ENCODE measurements around the gene TEX11. TPM values are rescaled to one million over a fixed set of nuclear protein-coding genes. Genes with fewer than 3 reads are reported as not detected.
"Not testable (repeated sequence)": the region's sequence is repeated elsewhere in the genome, so short reads cannot be mapped to it uniquely, and the experiment has no call there.

TEX11 gene
- total and polyA plus RNA-seq, 2 of the 13 experiments (the other 11 are each of a cell fraction or from before 2014, with no cell fraction given): not detected

DNA sequence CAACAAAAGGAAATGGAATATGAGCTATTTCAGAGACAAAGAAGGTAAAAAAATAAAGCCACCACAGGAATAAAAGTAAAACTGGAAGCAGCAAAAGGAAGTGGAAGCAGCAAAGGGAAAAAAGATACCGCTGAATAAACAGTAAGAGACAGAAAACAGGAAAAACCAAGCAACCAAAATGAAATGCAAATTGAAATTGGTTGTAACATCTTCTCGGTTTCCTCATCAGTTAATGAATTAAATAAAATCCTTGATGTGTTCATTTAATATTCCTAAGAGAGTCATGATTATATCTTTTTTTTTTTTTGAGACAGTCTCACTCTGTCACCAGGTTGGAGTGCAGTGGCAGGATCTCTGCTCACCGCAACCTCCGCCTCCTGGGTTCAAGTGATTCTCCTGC lies 331.1 kb downstream of the TEX11 start (continued):
- no peak for TF ChIP-seq ARNT (IDR thresholded peaks at IDR 0.05)
- TF ChIP-seq, protein P1, sequence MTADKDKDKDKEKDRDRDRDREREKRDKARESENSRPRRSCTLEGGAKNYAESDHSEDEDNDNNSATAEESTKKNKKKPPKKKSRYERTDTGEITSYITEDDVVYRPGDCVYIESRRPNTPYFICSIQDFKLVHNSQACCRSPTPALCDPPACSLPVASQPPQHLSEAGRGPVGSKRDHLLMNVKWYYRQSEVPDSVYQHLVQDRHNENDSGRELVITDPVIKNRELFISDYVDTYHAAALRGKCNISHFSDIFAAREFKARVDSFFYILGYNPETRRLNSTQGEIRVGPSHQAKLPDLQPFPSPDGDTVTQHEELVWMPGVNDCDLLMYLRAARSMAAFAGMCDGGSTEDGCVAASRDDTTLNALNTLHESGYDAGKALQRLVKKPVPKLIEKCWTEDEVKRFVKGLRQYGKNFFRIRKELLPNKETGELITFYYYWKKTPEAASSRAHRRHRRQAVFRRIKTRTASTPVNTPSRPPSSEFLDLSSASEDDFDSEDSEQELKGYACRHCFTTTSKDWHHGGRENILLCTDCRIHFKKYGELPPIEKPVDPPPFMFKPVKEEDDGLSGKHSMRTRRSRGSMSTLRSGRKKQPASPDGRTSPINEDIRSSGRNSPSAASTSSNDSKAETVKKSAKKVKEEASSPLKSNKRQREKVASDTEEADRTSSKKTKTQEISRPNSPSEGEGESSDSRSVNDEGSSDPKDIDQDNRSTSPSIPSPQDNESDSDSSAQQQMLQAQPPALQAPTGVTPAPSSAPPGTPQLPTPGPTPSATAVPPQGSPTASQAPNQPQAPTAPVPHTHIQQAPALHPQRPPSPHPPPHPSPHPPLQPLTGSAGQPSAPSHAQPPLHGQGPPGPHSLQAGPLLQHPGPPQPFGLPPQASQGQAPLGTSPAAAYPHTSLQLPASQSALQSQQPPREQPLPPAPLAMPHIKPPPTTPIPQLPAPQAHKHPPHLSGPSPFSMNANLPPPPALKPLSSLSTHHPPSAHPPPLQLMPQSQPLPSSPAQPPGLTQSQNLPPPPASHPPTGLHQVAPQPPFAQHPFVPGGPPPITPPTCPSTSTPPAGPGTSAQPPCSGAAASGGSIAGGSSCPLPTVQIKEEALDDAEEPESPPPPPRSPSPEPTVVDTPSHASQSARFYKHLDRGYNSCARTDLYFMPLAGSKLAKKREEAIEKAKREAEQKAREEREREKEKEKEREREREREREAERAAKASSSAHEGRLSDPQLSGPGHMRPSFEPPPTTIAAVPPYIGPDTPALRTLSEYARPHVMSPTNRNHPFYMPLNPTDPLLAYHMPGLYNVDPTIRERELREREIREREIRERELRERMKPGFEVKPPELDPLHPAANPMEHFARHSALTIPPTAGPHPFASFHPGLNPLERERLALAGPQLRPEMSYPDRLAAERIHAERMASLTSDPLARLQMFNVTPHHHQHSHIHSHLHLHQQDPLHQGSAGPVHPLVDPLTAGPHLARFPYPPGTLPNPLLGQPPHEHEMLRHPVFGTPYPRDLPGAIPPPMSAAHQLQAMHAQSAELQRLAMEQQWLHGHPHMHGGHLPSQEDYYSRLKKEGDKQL (CRISPR knock-in tag; IDR thresholded peaks at IDR 0.05; ENCODE audit: low read depth): no peak
- TF ChIP-seq ZNF879 (CRISPR knock-in tag; IDR thresholded peaks at IDR 0.05): no peak
- no peak for TF ChIP-seq CBFB (CRISPR knock-in tag; IDR thresholded peaks at IDR 0.05)

DNA sequence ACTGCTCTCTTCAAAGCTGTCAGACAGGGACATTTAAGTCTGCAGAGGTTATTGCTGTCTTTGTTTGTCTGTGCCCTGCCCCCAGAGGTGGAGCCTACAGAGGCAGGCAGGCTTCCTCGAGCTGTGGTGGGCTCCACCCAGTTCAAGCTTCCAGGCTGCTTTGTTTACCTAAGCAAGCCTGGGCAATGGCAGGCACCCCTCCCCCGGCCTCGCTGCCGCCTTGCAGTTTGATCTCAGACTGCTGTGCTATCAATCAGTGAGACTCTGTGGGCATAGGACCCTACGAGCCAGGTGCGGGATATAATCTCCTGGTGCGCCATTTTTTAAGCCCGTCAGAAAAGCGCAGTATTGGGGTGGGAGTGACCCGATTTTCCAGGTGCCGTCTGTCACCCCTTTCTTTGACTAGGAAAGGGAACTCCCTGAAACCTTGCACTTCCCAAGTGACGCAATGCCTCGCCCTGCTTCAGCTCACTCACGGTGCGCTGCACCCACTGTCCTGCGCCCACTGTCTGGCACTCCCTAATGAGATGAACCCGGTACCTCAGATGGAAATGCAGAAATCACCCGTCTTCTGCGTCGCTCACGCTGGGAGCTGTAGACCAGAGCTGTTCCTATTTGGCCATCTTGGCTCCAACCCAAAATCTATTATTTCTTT lies 338.5 kb downstream of the TEX11 start:
- POLR2A ChIA-PET; CTCF ChIA-PET (ENCODE audit: low intra/inter-chr PET ratio, low total read pairs); H2AFZ ChIP-seq (ENCODE audit: low read length): not testable (repeated sequence)

More for the DNA sequence above, 338.5 kb downstream of the TEX11 start:
- H3K4me1 ChIP-seq (ENCODE audit: insufficient read depth, low read length); H3K36me3 ChIP-seq (replicated peaks in 1 of 2; ENCODE audit: control insufficient read depth in 1 of 2, insufficient read depth in 2 of 2, low read length in 2 of 2); H3K9me3 ChIP-seq (ENCODE audit: low read length); H3K4me3 ChIP-seq (replicated peaks in 1 of 3; ENCODE audit: insufficient read depth in 1 of 3, low read depth in 2 of 3, low read length in 3 of 3); H3K79me2 ChIP-seq (ENCODE audit: insufficient read depth, low read length); in situ Hi-C loops (cut with HindIII; ENCODE audit: extremely low pct_ligation_motif_present, low pct_unique_long_range_greater_than_20kb); H4K20me1 ChIP-seq (ENCODE audit: insufficient read depth, low read length); BruUV-seq (replicated peaks); H3K9ac ChIP-seq (ENCODE audit: insufficient read depth, low read depth, low read length); H3K4me2 ChIP-seq (ENCODE audit: low read depth, low read length); ATAC-seq; intact Hi-C loops (cut with micrococcal nuclease; ENCODE audit: unreplicated experiment); H3K27ac ChIP-seq (ENCODE audit: extremely low read length, insufficient read depth, low read length); H3K27me3 ChIP-seq (ENCODE audit: control insufficient read depth in 1 of 2, insufficient read depth in 2 of 2, low read length in 2 of 2); FAIRE-seq: not testable (repeated sequence)
- DNase-seq (ENCODE audit: low spot score): peak; percentile 1
- 48% methylated on average over 11 of the region's 21 CpGs for WGBS (ENCODE audit: low lambda C conversion rate)
- TF ChIP-seq, protein P2, sequence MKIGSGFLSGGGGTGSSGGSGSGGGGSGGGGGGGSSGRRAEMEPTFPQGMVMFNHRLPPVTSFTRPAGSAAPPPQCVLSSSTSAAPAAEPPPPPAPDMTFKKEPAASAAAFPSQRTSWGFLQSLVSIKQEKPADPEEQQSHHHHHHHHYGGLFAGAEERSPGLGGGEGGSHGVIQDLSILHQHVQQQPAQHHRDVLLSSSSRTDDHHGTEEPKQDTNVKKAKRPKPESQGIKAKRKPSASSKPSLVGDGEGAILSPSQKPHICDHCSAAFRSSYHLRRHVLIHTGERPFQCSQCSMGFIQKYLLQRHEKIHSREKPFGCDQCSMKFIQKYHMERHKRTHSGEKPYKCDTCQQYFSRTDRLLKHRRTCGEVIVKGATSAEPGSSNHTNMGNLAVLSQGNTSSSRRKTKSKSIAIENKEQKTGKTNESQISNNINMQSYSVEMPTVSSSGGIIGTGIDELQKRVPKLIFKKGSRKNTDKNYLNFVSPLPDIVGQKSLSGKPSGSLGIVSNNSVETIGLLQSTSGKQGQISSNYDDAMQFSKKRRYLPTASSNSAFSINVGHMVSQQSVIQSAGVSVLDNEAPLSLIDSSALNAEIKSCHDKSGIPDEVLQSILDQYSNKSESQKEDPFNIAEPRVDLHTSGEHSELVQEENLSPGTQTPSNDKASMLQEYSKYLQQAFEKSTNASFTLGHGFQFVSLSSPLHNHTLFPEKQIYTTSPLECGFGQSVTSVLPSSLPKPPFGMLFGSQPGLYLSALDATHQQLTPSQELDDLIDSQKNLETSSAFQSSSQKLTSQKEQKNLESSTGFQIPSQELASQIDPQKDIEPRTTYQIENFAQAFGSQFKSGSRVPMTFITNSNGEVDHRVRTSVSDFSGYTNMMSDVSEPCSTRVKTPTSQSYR (CRISPR knock-in tag; IDR thresholded peaks at IDR 0.05; ENCODE audit: borderline replicate concordance): peak; percentile 50; the same call in 1 of the 2 replicates
